NCI-H526 (cell line): ENCODE results near the gene MINDY1.

ENCODE experiments used
- DNase-seq, 2 experiments: peaks; one replicate each; lab custom pipeline; 2025; lab: John Stamatoyannopoulos, UW

MINDY1 gene

GRCh38 chr1:150985179-150985825 lies 21.4 kb downstream of the MINDY1 start:
- no peak for DNase-seq

- DNase-seq = peak in 1 of 2 experiments; percentile 77
These were observed 24.6 kb downstream of the MINDY1 start, which contains the start of gene ANXA9 for GRCh38 chr1:150981805-150982712. Gene ANXA9, plus strand, starts transcription at chr1:150982292. Its CDS starts 814 bp downstream, at chr1:150983106.

GRCh38 chr1:150981177-150981804 lies 25.4 kb downstream of the MINDY1 start:
- peak; percentile 67 to 93 for DNase-seq

- DNase-seq = peak; percentile 89 to 99
These were observed 27.3 kb downstream of the MINDY1 start for GRCh38 chr1:150979092-150980056.

GRCh38 chr1:150976879-150977694 lies 29.6 kb downstream of the MINDY1 start:
- peak; percentile 30 to 71 for DNase-seq

- no peak for DNase-seq
These were observed 30.3 kb downstream of the MINDY1 start for GRCh38 chr1:150976401-150976821.

GRCh38 chr1:150974580-150975478 lies 31.9 kb downstream of the MINDY1 start, which contains the start of gene CERS2:
Gene CERS2, minus strand, starts transcription at chr1:150974835. Its CDS starts 5,745 bp downstream, at chr1:150969090.
- peak; percentile 46 to 97 for DNase-seq

GRCh38 chr1:150973836-150974579 lies 32.7 kb downstream of the MINDY1 start:
- DNase-seq = peak; percentile 68 to 90

- DNase-seq = peak in 1 of 2 experiments; percentile 64
These were observed 33.4 kb downstream of the MINDY1 start for GRCh38 chr1:150973258-150973835.

GRCh38 chr1:150972417-150972940 lies 34.2 kb downstream of the MINDY1 start:
- no peak for DNase-seq

- DNase-seq = no peak
These were observed 34.9 kb downstream of the MINDY1 start for GRCh38 chr1:150971583-150972416.

- DNase-seq = no peak
These were observed 35.7 kb downstream of the MINDY1 start for GRCh38 chr1:150970808-150971582.

GRCh38 chr1:150969626-150970025 lies 37.1 kb downstream of the MINDY1 start:
- no peak for DNase-seq

GRCh38 chr1:150968491-150968890 lies 38.2 kb downstream of the MINDY1 start:
- no peak for DNase-seq

- no peak for DNase-seq
These were observed 38.8 kb downstream of the MINDY1 start for GRCh38 chr1:150967936-150968335.

- no peak for DNase-seq
These were observed 40.7 kb downstream of the MINDY1 start for GRCh38 chr1:150966011-150966410.
